GM18526 (cell line): ENCODE measurements around the gene OS9.

ENCODE experiments used
- POLR2A ChIP-seq: IDR thresholded peaks from 3 replicates; pipeline ENCODE4 v1.6.1; 2011; ENCODE audit not compliant: insufficient read length; ENCODE audit errors: extremely low read depth

OS9 gene

GRCh38 chr12:57698414-57698813 lies 4.5 kb downstream of the OS9 start:
- TF ChIP-seq POLR2A: no peak

GRCh38 chr12:57700317-57700716 lies 6.4 kb downstream of the OS9 start:
- no peak for TF ChIP-seq POLR2A

GRCh38 chr12:57707250-57707649 lies 13.3 kb downstream of the OS9 start:
- TF ChIP-seq POLR2A: no peak

- TF ChIP-seq POLR2A: no peak
Observed at GRCh38 chr12:57708296-57708695, 14.4 kb downstream of the OS9 start.

- no peak for TF ChIP-seq POLR2A
Observed at GRCh38 chr12:57712701-57713100, 18.8 kb downstream of the OS9 start.

GRCh38 chr12:57713209-57713608 lies 19.3 kb downstream of the OS9 start:
- TF ChIP-seq POLR2A: no peak

- no peak for TF ChIP-seq POLR2A
Observed at GRCh38 chr12:57715786-57716185, 21.9 kb downstream of the OS9 start.

- no peak for TF ChIP-seq POLR2A
Observed at GRCh38 chr12:57716305-57716704, 22.4 kb downstream of the OS9 start.

- TF ChIP-seq POLR2A: no peak
Observed at GRCh38 chr12:57717131-57717530, 23.2 kb downstream of the OS9 start.

GRCh38 chr12:57717846-57718640 lies 24.1 kb downstream of the OS9 start:
- no peak for TF ChIP-seq POLR2A

- TF ChIP-seq POLR2A: no peak
Observed at GRCh38 chr12:57718641-57719528, 25.0 kb downstream of the OS9 start.

GRCh38 chr12:57719777-57720605 lies 26.1 kb downstream of the OS9 start:
- no peak for TF ChIP-seq POLR2A

- no peak for TF ChIP-seq POLR2A
Observed at GRCh38 chr12:57720606-57721595, 27.0 kb downstream of the OS9 start.
